Gastroesophageal sphincter (tissue), 3 donors: ENCODE data around the gene MESD.

Source experiments
- CTCF ChIP-seq, 4 experiments: fragments of 200-600 bp in 2 of 4; fragments of 450-650 bp in 2 of 4; sonication (generic) in 1 of 4; IDR thresholded peaks; one replicate each; pipeline ENCODE4 v1.5.1; 2017 to 2019; ENCODE audit warnings: antibody characterized with exemption in 4 of 4, mild to moderate bottlenecking in 2 of 4, moderate library complexity in 2 of 4
- EP300 ChIP-seq: sonication (generic); formaldehyde crosslinking; IDR thresholded peaks from one replicate; pipeline ENCODE4 v1.6.1; 2017; ENCODE audit warnings: antibody characterized with exemption, mild to moderate bottlenecking
- POLR2A ChIP-seq, 2 donors: fragments of 450-650 bp; IDR thresholded peaks; one replicate each; pipeline ENCODE4 v1.6.1; 2017; ENCODE audit warnings: antibody characterized with exemption in 2 of 2, mild to moderate bottlenecking in 2 of 2, moderate library complexity in 1 of 2
- POLR2AphosphoS5 ChIP-seq: sonication (generic); formaldehyde crosslinking; IDR thresholded peaks from one replicate; pipeline ENCODE4 v1.6.1; 2017; ENCODE audit warnings: antibody characterized with exemption

GRCh38 chr15:80937718-80938117, 51.9 kb downstream of the MESD start:
- no peak for TF ChIP-seq CTCF (IDR thresholded peaks at IDR 0.05)
- TF ChIP-seq POLR2AphosphoS5 = no peak
- no peak for TF ChIP-seq EP300
- no peak for TF ChIP-seq POLR2A (IDR thresholded peaks at IDR 0.05)
